ENCODE data around the gene NEK5.

- TF ChIP-seq POLR2A (IDR thresholded peaks at IDR 0.05) (no peak), CTCF (IDR thresholded peaks at IDR 0.05) (no peak), POLR2AphosphoS5 (IDR thresholded peaks at IDR 0.05) (no peak), EP300 (IDR thresholded peaks at IDR 0.05) (no peak)
Observed at GRCh38 chr13:52024481-52024880, 104.4 kb downstream of the NEK5 start, which contains the start of gene UTP14C.

All from stomach (tissue), 4 donors.